Neural progenitor cell (in vitro differentiated cells): Measurements from ENCODE around the gene RASD2. TPM values are rescaled to one million over a fixed set of nuclear protein-coding genes. Genes with fewer than 3 reads are reported as not detected.

Source experiments
- DNase-seq: peaks from one replicate; pipeline ENCODE4 v3.0.0-alpha.2; 2016; ENCODE audit warnings: low spot score
- H2AFZ ChIP-seq: fragments of 200-600 bp; sonication (generic); replicated peaks from 2 replicates; pipeline ENCODE4 v1.6.1; 2016; ENCODE audit warnings: antibody characterized with exemption
- H3F3A ChIP-seq: fragments of 200-600 bp; sonication (generic); 2 replicates; pipeline ENCODE4 v1.6.1; 2016; ENCODE audit warnings: antibody characterized with exemption, low read depth
- H3K27ac ChIP-seq: fragments of 200-600 bp; sonication (generic); 2 replicates; pipeline ENCODE4 v1.5.1; 2016; ENCODE audit warnings: mild to moderate bottlenecking
- H3K27me3 ChIP-seq: fragments of 200-600 bp; sonication (generic); 2 replicates; pipeline ENCODE4 v1.6.1; 2016; ENCODE audit warnings: mild to moderate bottlenecking, moderate library complexity
- H3K36me3 ChIP-seq: fragments of 200-600 bp; sonication (generic); 2 replicates; pipeline ENCODE4 v1.5.1; 2016
- H3K4me1 ChIP-seq: fragments of 200-600 bp; sonication (generic); 2 replicates; pipeline ENCODE4 v1.6.1; 2016; ENCODE audit warnings: mixed run types
- H3K4me2 ChIP-seq: fragments of 200-600 bp; sonication (generic); 2 replicates; pipeline ENCODE4 v1.6.1; 2016
- H3K4me3 ChIP-seq: fragments of 200-600 bp; sonication (generic); 2 replicates; pipeline ENCODE4 v1.5.1; 2016
- H3K79me2 ChIP-seq: fragments of 200-600 bp; sonication (generic); 2 replicates; pipeline ENCODE4 v1.6.1; 2016; ENCODE audit warnings: low read depth
- H3K9ac ChIP-seq: fragments of 200-600 bp; sonication (generic); 2 replicates; pipeline ENCODE4 v1.6.1; 2016
- H3K9me3 ChIP-seq: fragments of 200-600 bp; sonication (generic); 2 replicates; pipeline ENCODE4 v1.5.1; 2016; ENCODE audit warnings: low read depth
- H4K20me1 ChIP-seq: fragments of 200-600 bp; sonication (generic); 2 replicates; pipeline ENCODE4 v1.6.1; 2016; ENCODE audit warnings: low read depth
- H3K27ac Mint-ChIP-seq: 3 replicates; pipeline ENCODE4 v1.8.0; 2021; ENCODE audit warnings: mixed read lengths
- H3K27me3 Mint-ChIP-seq: 2 replicates; pipeline ENCODE4 v1.8.0; 2022; ENCODE audit warnings: low read depth, mild to moderate bottlenecking, inconsistent platforms, moderate library complexity, mixed read lengths; ENCODE audit not compliant: insufficient read depth
- H3K36me3 Mint-ChIP-seq: 3 replicates; pipeline ENCODE4 v1.8.0; 2021; ENCODE audit warnings: mixed read lengths
- H3K4me1 Mint-ChIP-seq: 3 replicates; pipeline ENCODE4 v1.8.0; 2021; ENCODE audit warnings: mixed read lengths
- H3K4me3 Mint-ChIP-seq: 3 replicates; pipeline ENCODE4 v1.8.0; 2021; ENCODE audit warnings: mild to moderate bottlenecking, moderate library complexity, mixed read lengths
- H3K9me3 Mint-ChIP-seq: 3 replicates; pipeline ENCODE4 v1.8.0; 2020; ENCODE audit warnings: mixed read lengths
- CTCF ChIP-seq: fragments of 200-600 bp; sonication (generic); IDR thresholded peaks from 2 replicates; pipeline ENCODE4 v1.5.1; 2017; ENCODE audit warnings: antibody characterized with exemption, mild to moderate bottlenecking
- EZH2 ChIP-seq: fragments of 200-600 bp; sonication (generic); IDR thresholded peaks from 2 replicates; pipeline ENCODE4 v1.6.1; 2017; ENCODE audit warnings: antibody characterized with exemption, mild to moderate bottlenecking, moderate library complexity
- EZH2phosphoT487 ChIP-seq: fragments of 200-600 bp; sonication (generic); IDR thresholded peaks from 2 replicates; pipeline ENCODE4 v1.6.1; 2017; ENCODE audit warnings: antibody characterized with exemption
- total RNA-seq: library from RNA; depleted of rRNA; stranded (reverse); fragments of >200 nt; gene quantifications from 2 replicates; pipeline ENCODE4 v1.2.3, GENCODE V29; 2015; ENCODE audit warnings: low replicate concordance

Gene RASD2
- total RNA-seq, 1 donor from 2014 or later = 0.04 TPM

GRCh38 chr22:35559354-35560005, 18.8 kb downstream of the RASD2 start:
- H3K9me3 Mint-ChIP-seq = peaks cover 1% of the 10 kb centered on the region
- H3K36me3 Mint-ChIP-seq = no peaks in the 10 kb centered on the region
- no peak overlapping the region for H3K4me3 ChIP-seq
- no peak overlapping the region for H3K9ac ChIP-seq
- no peak overlapping the region for H3K27ac Mint-ChIP-seq
- no peaks in the 10 kb centered on the region for H3K27me3 ChIP-seq
- H3K79me2 ChIP-seq = no peaks in the 10 kb centered on the region
- TF ChIP-seq EZH2phosphoT487 = no peak
- no peak for TF ChIP-seq CTCF
- no peak for TF ChIP-seq EZH2
- peaks cover 14% of the 10 kb centered on the region for H3K4me1 ChIP-seq
- H3K36me3 ChIP-seq = no peaks in the 10 kb centered on the region
- peaks cover 46% of the 10 kb centered on the region for H3K4me1 Mint-ChIP-seq
- peaks cover 25% of the 10 kb centered on the region for H3K27me3 Mint-ChIP-seq
- no peak overlapping the region for H3K4me2 ChIP-seq
- H2AFZ ChIP-seq = no peak overlapping the region
- H3F3A ChIP-seq = no peaks in the 10 kb centered on the region
- peak overlapping the region; percentile 34 for H3K4me3 Mint-ChIP-seq
- H4K20me1 ChIP-seq = no peaks in the 10 kb centered on the region
- DNase-seq = no peak
- no peak overlapping the region for H3K27ac ChIP-seq
- no peaks in the 10 kb centered on the region for H3K9me3 ChIP-seq

- Histone ChIP-seq H2AFZ (no peak overlapping the region), H3F3A (no peaks in the 10 kb centered on the region), H3K4me2 (no peak overlapping the region), H3K27me3 (no peaks in the 10 kb centered on the region), H3K4me3 (no peak overlapping the region), H3K36me3 (no peaks in the 10 kb centered on the region), H4K20me1 (no peaks in the 10 kb centered on the region), H3K9ac (no peak overlapping the region), H3K79me2 (no peaks in the 10 kb centered on the region), H3K4me1 (peaks cover 13% of the 10 kb centered on the region), H3K9me3 (no peaks in the 10 kb centered on the region), H3K27ac (no peak overlapping the region)
- Mint-ChIP-seq H3K4me3 (peak overlapping the region; percentile 36), H3K36me3 (no peaks in the 10 kb centered on the region), H3K4me1 (peaks cover 39% of the 10 kb centered on the region), H3K9me3 (peaks cover 1% of the 10 kb centered on the region), H3K27ac (no peak overlapping the region), H3K27me3 (peaks cover 27% of the 10 kb centered on the region)
- TF ChIP-seq CTCF (no peak), EZH2phosphoT487 (no peak), EZH2 (no peak)
- no peak for DNase-seq
These were observed 19.7 kb downstream of the RASD2 start for GRCh38 chr22:35560366-35560765.

- no peaks in the 10 kb centered on the region for H3F3A ChIP-seq
- H3K4me3 Mint-ChIP-seq = peak overlapping the region; percentile 36
These were observed 20.2 kb downstream of the RASD2 start for GRCh38 chr22:35560824-35561223.

More at GRCh38 chr22:35560824-35561223, 20.2 kb downstream of the RASD2 start:
- Histone ChIP-seq H3K9me3 (no peaks in the 10 kb centered on the region), H3K36me3 (no peaks in the 10 kb centered on the region), H3K9ac (no peak overlapping the region), H3K4me3 (no peak overlapping the region), H3K27me3 (no peaks in the 10 kb centered on the region), H3K4me2 (no peak overlapping the region), H4K20me1 (no peaks in the 10 kb centered on the region), H3K27ac (no peak overlapping the region), H2AFZ (no peak overlapping the region), H3K79me2 (no peaks in the 10 kb centered on the region), H3K4me1 (peaks cover 8% of the 10 kb centered on the region)
- Mint-ChIP-seq H3K9me3 (peaks cover 1% of the 10 kb centered on the region), H3K27ac (no peak overlapping the region), H3K36me3 (no peaks in the 10 kb centered on the region), H3K4me1 (peaks cover 37% of the 10 kb centered on the region), H3K27me3 (peaks cover 28% of the 10 kb centered on the region)
- TF ChIP-seq EZH2phosphoT487 (no peak), EZH2 (no peak), CTCF (no peak)
- no peak for DNase-seq
